K562 (cell line): ENCODE data around the gene PRSS38. TPM values are rescaled to one million over a fixed set of nuclear protein-coding genes. Genes with fewer than 3 reads are reported as not detected.

Source experiments
- AFF1 ChIP-seq, 2 experiments: fragments of 450-650 bp; IDR thresholded peaks; 2 replicates each; pipeline ENCODE4 v1.6.1; 2018; ENCODE audit warnings: mild to moderate bottlenecking in 2 of 2, low read depth in 1 of 2; ENCODE audit not compliant: partially characterized antibody in 2 of 2
- BCLAF1 ChIP-seq, 2 experiments: fragments of 450-650 bp in 1 of 2; IDR thresholded peaks; 2 replicates each; pipeline ENCODE4 v1.6.1; 2011 to 2017; ENCODE audit warnings: low read depth in 2 of 2, antibody characterized with exemption in 1 of 2, borderline replicate concordance in 1 of 2, low read length in 1 of 2, mild to moderate bottlenecking in 1 of 2, mixed read lengths in 1 of 2; ENCODE audit not compliant: control insufficient read depth in 1 of 2
- DIDO1 ChIP-seq: fragments of 450-650 bp; IDR thresholded peaks from 2 replicates; pipeline ENCODE4 v1.6.1; 2016; ENCODE audit warnings: low read depth, missing biosample characterization, missing genetic modification characterization
- DLX4 ChIP-seq: fragments of 250-450 bp; sonication (Bioruptor Pico); IDR thresholded peaks from 2 replicates; pipeline ENCODE4 v1.6.1; 2021; ENCODE audit warnings: mild to moderate bottlenecking
- EP300 ChIP-seq: IDR thresholded peaks from 2 replicates; pipeline ENCODE4 v1.6.1; 2012; ENCODE audit warnings: low read length, improper control_type of control experiment
- FOXM1 ChIP-seq, 2 experiments: fragments of 450-650 bp in 1 of 2; sonication (generic) in 1 of 2; formaldehyde crosslinking in 1 of 2; IDR thresholded peaks; 2 replicates each; pipeline versions ENCODE4 v1.6.1 to v1.9.0; 2017 to 2022; ENCODE audit warnings: low read depth in 2 of 2, mild to moderate bottlenecking in 2 of 2, missing genetic modification reagents in 1 of 2, moderate library complexity in 1 of 2
- NR0B1 ChIP-seq: fragments of 450-650 bp; IDR thresholded peaks from one replicate; pipeline ENCODE4 v1.6.1; 2018; ENCODE audit warnings: mild to moderate bottlenecking, moderate library complexity; ENCODE audit not compliant: partially characterized antibody
- POLR2B ChIP-seq: fragments of 450-650 bp; IDR thresholded peaks from 2 replicates; pipeline ENCODE4 v1.6.1; 2018; ENCODE audit warnings: low read depth; ENCODE audit not compliant: partially characterized antibody
- POLR2G ChIP-seq: fragments of 200-400 bp; formaldehyde crosslinking; IDR thresholded peaks from 2 replicates; pipeline ENCODE4 v1.6.1; 2017; ENCODE audit warnings: low read depth, mild to moderate bottlenecking, antibody characterized with exemption, low read length, moderate library complexity
- PREB ChIP-seq: sonication (generic); formaldehyde crosslinking; IDR thresholded peaks from 2 replicates; pipeline ENCODE4 v1.8.1; 2023; ENCODE audit warnings: mild to moderate bottlenecking, missing genetic modification reagents
- SMARCA4 ChIP-seq: fragments of 450-650 bp; IDR thresholded peaks from 2 replicates; pipeline ENCODE4 v1.6.1; 2016
- SREBF1 ChIP-seq: fragments of 150-350 bp; IDR thresholded peaks from 2 replicates; pipeline ENCODE4 v1.6.1; 2014; ENCODE audit warnings: antibody characterized with exemption, low read depth, low read length, borderline replicate concordance
- ZFP1 ChIP-seq: fragments of 450-650 bp; formaldehyde crosslinking; IDR thresholded peaks from 2 replicates; pipeline ENCODE4 v1.4.0; 2020; ENCODE audit warnings: mild to moderate bottlenecking, mixed read lengths
- ZNF165 ChIP-seq: fragments of 250-450 bp; sonication (Bioruptor Pico); IDR thresholded peaks from 2 replicates; pipeline ENCODE4 v1.4.0; 2020; ENCODE audit warnings: borderline replicate concordance
- ZNF57 ChIP-seq: fragments of 450-650 bp; formaldehyde crosslinking; IDR thresholded peaks from 2 replicates; pipeline ENCODE4 v1.4.0; 2020; ENCODE audit warnings: mild to moderate bottlenecking, moderate library complexity
- polyA plus RNA-seq, 8 experiments: library from polyadenylated mRNA; depleted of rRNA in 4 of 8; stranded (reverse) in 5 of 8; unstranded in 3 of 8; fragments of >200 nt; fragmentation: Nextera tagmentation in 2 of 8; fragmentation: Illumina TruSeq in 1 of 8; extraction: Ambion mirVana in 2 of 8; extraction: Trizol in 1 of 8; gene quantifications; 2 replicates each; pipeline versions ENCODE4 v1.2.1 to v1.2.3, GENCODE V29; 2011 to 2014; ENCODE audit warnings: inconsistent platforms in 1 of 8, missing spikeins in 1 of 8
- total RNA-seq, 7 experiments: library from RNA; depleted of rRNA in 6 of 7; stranded (reverse); fragments of >200 nt in 6 of 7; fragmentation: Illumina TruSeq in 2 of 7; extraction: Trizol in 2 of 7; gene quantifications; 2 replicates each; pipeline versions ENCODE4 v1.2.1 to v1.2.3, GENCODE V29; 2011 to 2021; ENCODE audit warnings: low replicate concordance in 1 of 7

The PRSS38 gene
- total and polyA plus RNA-seq, 9 of the 15 experiments (the other 6 are each of a cell fraction or from before 2014, with no cell fraction given) = 0.09 to 0.14 TPM; not detected in 7

- TF ChIP-seq AFF1 (IDR thresholded peaks at IDR 0.05; ENCODE audit: low read depth in 1 of 2, partially characterized antibody in 2 of 2) (no peak), BCLAF1 (IDR thresholded peaks at IDR 0.05; ENCODE audit: borderline replicate concordance in 1 of 2, control insufficient read depth in 1 of 2, low read depth in 2 of 2, low read length in 1 of 2) (no peak), ZNF165 (CRISPR knock-in tag) (no peak), FOXM1 (IDR thresholded peaks at IDR 0.05; ENCODE audit: low read depth) (no peak), FOXM1 (CRISPR knock-in tag; IDR thresholded peaks at IDR 0.05; ENCODE audit: low read depth) (no peak), ZFP1 (CRISPR knock-in tag) (no peak), DLX4 (CRISPR knock-in tag) (no peak), DIDO1 (tag) (no peak), ZNF57 (no peak), EP300 (no peak), SMARCA4 (no peak), NR0B1 (no peak), POLR2B (no peak), POLR2G (0 out of 2 replicates have a peak, but pooled peaks have one; percentile 29), PREB (CRISPR knock-in tag) (no peak), SREBF1 (no peak)
These were observed at the start of gene PRSS38 (continued) for GRCh38 chr1:227815468-227816409.
